Activated T-helper 1 cell treated with anti-CD3 and anti-CD28 coated beads, Interleukin-12 subunit alpha, Interleukin-12 subunit beta, Interleukin-2, Interleukin-4 antibody, amounts not matched to agents 30 ng/mL and 10 ng/mL and 1 ng/mL, durations not matched to agents 14 hours and 24 hours and 36 hours (primary cell): ENCODE measurements around the gene PLXDC2. TPM values are rescaled to one million over a fixed set of nuclear protein-coding genes. Genes with fewer than 3 reads are reported as not detected.

Experiments used
- DNase-seq: peaks from one replicate; pipeline ENCODE4 v3.0.0; 2021; ENCODE audit warnings: low spot score
- H3K27ac Mint-ChIP-seq: one replicate; pipeline ENCODE4 v1.8.0; 2021; ENCODE audit warnings: mild to moderate bottlenecking, mixed read lengths
- H3K27me3 Mint-ChIP-seq: one replicate; pipeline ENCODE4 v1.8.0; 2022; ENCODE audit warnings: mild to moderate bottlenecking, moderate library complexity, mixed read lengths; ENCODE audit not compliant: insufficient read depth
- H3K36me3 Mint-ChIP-seq: one replicate; pipeline ENCODE4 v1.8.0; 2021; ENCODE audit warnings: low read depth, mixed read lengths
- H3K4me1 Mint-ChIP-seq: one replicate; pipeline ENCODE4 v1.8.0; 2021; ENCODE audit warnings: low read depth, mixed read lengths
- H3K4me3 Mint-ChIP-seq: one replicate; pipeline ENCODE4 v1.8.0; 2021; ENCODE audit warnings: mild to moderate bottlenecking, moderate library complexity, mixed read lengths
- H3K9me3 Mint-ChIP-seq: one replicate; pipeline ENCODE4 v1.8.0; 2021; ENCODE audit warnings: mixed read lengths
- intact Hi-C: fragments of 100-400 bp; cut with micrococcal nuclease; formaldehyde crosslinking; loops from one replicate; pipeline ENCODE4 v1.15.1; 2024
- total RNA-seq: library from RNA; stranded (reverse); gene quantifications from 2 replicates; pipeline ENCODE4 v1.2.3, GENCODE V29; 2022

Gene PLXDC2
- total RNA-seq, 1 donor from 2014 or later, result not detected

DNA sequence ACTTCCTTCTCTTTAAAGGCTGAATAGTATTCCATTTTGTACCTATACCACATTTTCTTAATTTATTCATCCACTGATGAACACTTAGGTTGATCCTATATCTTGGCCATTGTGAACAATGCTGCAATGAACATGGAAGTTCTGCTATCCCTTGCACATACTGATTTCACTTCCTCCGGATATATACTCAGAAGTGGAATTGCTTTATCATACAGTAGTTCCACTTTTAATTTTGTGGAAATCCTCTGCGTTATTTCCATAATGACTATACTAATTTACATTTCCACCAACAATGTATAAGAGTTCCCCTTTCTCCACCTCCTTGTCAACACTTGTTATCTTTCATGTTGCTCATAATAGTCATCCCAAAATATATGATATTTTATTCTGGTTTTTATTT is 312.6 kb downstream of the PLXDC2 start:
- no peak overlapping the region for H3K4me3 Mint-ChIP-seq
- no peaks in the 10 kb centered on the region for H3K4me1 Mint-ChIP-seq
- no peaks in the 10 kb centered on the region for H3K27me3 Mint-ChIP-seq
- no peaks in the 10 kb centered on the region for H3K36me3 Mint-ChIP-seq
- peaks cover 12% of the 10 kb centered on the region for H3K9me3 Mint-ChIP-seq
- intact Hi-C loops, result no loop called here
- no peak overlapping the region for H3K27ac Mint-ChIP-seq
- no peak for DNase-seq

GRCh38 chr10:20132816-20133215 is 316.6 kb downstream of the PLXDC2 start:
- H3K9me3 Mint-ChIP-seq, result peaks cover 22% of the 10 kb centered on the region
- no peaks in the 10 kb centered on the region for H3K27me3 Mint-ChIP-seq
- H3K4me1 Mint-ChIP-seq, result no peaks in the 10 kb centered on the region
- H3K4me3 Mint-ChIP-seq, result no peak overlapping the region
- H3K27ac Mint-ChIP-seq, result no peak overlapping the region
- no peak for DNase-seq
- intact Hi-C loops, result no loop called here
- H3K36me3 Mint-ChIP-seq, result no peaks in the 10 kb centered on the region

DNA sequence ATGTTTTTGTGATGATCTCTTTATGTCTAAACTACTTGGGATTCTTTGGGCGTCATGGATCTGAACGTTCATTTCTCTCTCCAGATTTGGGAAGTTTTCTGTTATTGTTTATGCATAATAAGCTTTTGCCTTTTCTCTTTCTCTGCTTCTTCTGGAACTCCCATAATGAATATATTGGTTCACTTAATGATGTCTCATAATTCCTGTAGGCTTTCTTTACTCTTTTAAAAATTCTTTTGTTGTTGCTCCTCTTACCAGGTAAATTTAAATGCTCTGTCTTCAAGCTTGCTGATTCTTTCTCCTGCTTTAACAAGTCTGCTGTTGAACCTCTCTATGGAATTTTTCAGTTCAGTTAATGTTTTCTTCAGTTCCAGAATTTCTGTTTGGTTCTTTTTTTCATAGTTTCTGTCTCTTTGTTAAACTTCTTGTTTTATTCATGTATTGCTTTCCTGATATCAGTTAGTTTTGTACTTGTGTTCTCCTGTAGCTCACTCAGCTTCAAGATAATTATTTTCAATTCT is 317.5 kb downstream of the PLXDC2 start:
- Mint-ChIP-seq H3K27ac (no peak overlapping the region), H3K36me3 (no peaks in the 10 kb centered on the region), H3K9me3 (peaks cover 22% of the 10 kb centered on the region), H3K4me3 (no peak overlapping the region), H3K4me1 (no peaks in the 10 kb centered on the region), H3K27me3 (no peaks in the 10 kb centered on the region)
- intact Hi-C loops, result no loop called here
- DNase-seq, result no peak

DNA sequence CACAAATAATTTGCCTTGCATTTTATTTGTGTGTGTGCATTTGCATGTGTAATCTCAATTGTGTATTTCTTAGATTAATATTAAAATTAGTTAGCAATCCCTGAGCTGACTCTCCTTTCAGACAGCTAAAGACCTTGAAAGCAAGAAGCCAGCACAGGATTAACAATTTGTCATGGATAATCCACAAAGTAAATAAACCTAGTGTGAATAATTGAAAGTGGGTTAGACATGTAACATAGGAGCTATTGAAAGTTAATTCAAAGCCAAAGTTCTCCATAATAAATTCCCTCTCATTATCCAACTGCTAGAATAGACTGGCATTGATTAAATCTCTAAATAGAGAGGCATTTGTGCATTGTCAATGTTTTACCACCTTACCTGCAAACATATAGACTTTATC is 326.1 kb downstream of the PLXDC2 start:
- H3K9me3 Mint-ChIP-seq, result peaks cover 4% of the 10 kb centered on the region
- H3K36me3 Mint-ChIP-seq, result no peaks in the 10 kb centered on the region
- DNase-seq, result no peak
- intact Hi-C loops, result no loop called here
- no peak overlapping the region for H3K27ac Mint-ChIP-seq
- H3K4me1 Mint-ChIP-seq, result no peaks in the 10 kb centered on the region
- H3K4me3 Mint-ChIP-seq, result no peak overlapping the region
- H3K27me3 Mint-ChIP-seq, result no peaks in the 10 kb centered on the region

- no peak overlapping the region for H3K27ac Mint-ChIP-seq
- intact Hi-C loops, result no loop called here
- no peak overlapping the region for H3K4me3 Mint-ChIP-seq
- no peaks in the 10 kb centered on the region for H3K27me3 Mint-ChIP-seq
- H3K4me1 Mint-ChIP-seq, result no peaks in the 10 kb centered on the region
- DNase-seq, result no peak
- no peaks in the 10 kb centered on the region for H3K36me3 Mint-ChIP-seq
- H3K9me3 Mint-ChIP-seq, result no peaks in the 10 kb centered on the region
These were observed 328.0 kb downstream of the PLXDC2 start for GRCh38 chr10:20144268-20144667.

DNA sequence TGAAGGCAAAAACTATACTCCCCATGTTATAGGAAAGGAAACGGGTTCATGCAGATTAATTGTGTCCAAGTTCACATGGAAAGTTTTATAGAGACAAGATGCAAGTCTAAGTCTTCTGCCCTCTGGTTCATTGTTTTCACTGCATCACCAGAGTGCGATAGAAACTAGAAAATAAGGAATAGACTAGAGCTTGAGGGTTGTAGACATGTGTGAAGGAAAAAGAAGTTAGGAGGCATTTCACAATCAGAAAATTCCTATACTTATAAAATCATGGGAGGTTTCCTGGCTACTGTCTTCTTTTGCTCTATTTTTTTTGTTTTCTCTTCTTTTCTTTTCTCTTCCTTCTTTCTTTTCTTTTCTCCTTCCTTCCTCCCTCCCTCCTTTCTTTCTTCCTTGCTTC is 329.8 kb downstream of the PLXDC2 start:
- intact Hi-C loops, result no loop called here
- Mint-ChIP-seq H3K36me3 (no peaks in the 10 kb centered on the region), H3K27me3 (no peaks in the 10 kb centered on the region), H3K4me1 (no peaks in the 10 kb centered on the region), H3K27ac (no peak overlapping the region), H3K9me3 (peaks cover 4% of the 10 kb centered on the region), H3K4me3 (no peak overlapping the region)
- no peak for DNase-seq

GRCh38 chr10:20147684-20148083 is 331.5 kb downstream of the PLXDC2 start:
- Mint-ChIP-seq H3K4me3 (no peak overlapping the region), H3K36me3 (no peaks in the 10 kb centered on the region), H3K27ac (no peak overlapping the region), H3K9me3 (peaks cover 6% of the 10 kb centered on the region), H3K4me1 (no peaks in the 10 kb centered on the region), H3K27me3 (no peaks in the 10 kb centered on the region)
- intact Hi-C loops, result no loop called here
- no peak for DNase-seq

DNA sequence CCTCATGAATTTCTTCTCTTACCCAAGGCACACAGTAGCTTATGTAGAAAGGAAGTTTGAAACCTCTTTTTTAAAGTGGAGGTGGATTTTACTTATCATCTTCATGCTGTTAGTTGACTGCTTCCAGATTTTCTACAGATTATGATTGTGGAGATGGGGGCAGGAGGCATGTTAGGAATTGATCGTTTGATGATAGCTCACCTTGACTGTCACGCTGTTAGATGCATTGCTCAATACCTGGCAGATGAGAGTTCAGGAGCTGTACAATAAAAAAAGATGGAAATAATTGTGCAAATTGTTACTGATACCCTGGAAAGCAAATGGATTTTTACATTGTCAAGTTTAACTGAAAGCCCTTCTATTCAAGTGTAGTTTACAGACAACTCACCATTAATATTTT is 340.3 kb downstream of the PLXDC2 start:
- intact Hi-C loops, result no loop called here
- Mint-ChIP-seq H3K27ac (no peak overlapping the region), H3K9me3 (no peaks in the 10 kb centered on the region), H3K36me3 (no peaks in the 10 kb centered on the region), H3K27me3 (no peaks in the 10 kb centered on the region), H3K4me1 (no peaks in the 10 kb centered on the region), H3K4me3 (no peak overlapping the region)
- DNase-seq, result no peak

DNA sequence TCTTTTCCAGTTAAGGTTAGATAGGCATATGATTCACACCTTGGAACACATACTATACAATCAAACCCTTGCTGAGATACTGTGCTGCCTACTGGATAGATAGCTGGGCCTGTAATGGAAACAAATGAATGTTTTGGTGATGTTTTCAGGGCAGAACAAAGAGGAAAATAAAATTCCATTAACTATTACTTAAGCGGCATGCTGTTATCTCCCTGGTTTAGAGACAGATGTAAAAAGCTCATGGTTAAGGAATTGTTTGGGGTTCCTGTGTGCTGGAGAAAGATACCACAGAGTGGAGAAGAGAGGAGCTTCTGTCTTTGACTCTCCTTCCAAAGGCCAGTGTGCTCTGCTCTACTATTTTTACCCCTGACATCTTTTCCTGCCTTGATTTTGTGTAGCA is 341.1 kb downstream of the PLXDC2 start:
- no peak overlapping the region for H3K27ac Mint-ChIP-seq
- DNase-seq, result no peak
- intact Hi-C loops, result no loop called here
- H3K4me3 Mint-ChIP-seq, result no peak overlapping the region
- no peaks in the 10 kb centered on the region for H3K4me1 Mint-ChIP-seq
- H3K27me3 Mint-ChIP-seq, result no peaks in the 10 kb centered on the region
- H3K9me3 Mint-ChIP-seq, result no peaks in the 10 kb centered on the region
- H3K36me3 Mint-ChIP-seq, result no peaks in the 10 kb centered on the region

DNA sequence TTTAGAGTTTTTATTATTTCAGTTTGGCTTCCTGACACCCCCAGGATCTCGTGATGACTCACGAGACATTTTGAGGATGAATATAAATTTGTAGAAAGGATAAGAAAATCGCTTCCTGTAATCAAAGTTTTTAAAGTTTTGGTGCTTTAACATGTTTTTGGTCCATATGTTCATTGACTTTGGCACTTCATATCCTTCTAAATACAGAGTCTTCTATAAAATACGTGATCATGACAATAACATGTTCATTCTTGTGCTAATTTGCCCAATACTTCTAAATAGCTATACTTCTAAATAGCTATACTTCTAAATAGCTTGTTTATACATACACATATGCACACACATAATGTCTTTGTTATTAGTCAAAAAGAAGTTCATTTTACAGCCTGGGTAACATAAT is 341.9 kb downstream of the PLXDC2 start:
- intact Hi-C loops, result no loop called here
- no peaks in the 10 kb centered on the region for H3K4me1 Mint-ChIP-seq
- no peak overlapping the region for H3K4me3 Mint-ChIP-seq
- H3K36me3 Mint-ChIP-seq, result no peaks in the 10 kb centered on the region
- H3K27me3 Mint-ChIP-seq, result no peaks in the 10 kb centered on the region
- no peak overlapping the region for H3K27ac Mint-ChIP-seq
- no peak for DNase-seq
- H3K9me3 Mint-ChIP-seq, result no peaks in the 10 kb centered on the region

GRCh38 chr10:20162123-20162522 is 345.9 kb downstream of the PLXDC2 start:
- Mint-ChIP-seq H3K36me3 (no peaks in the 10 kb centered on the region), H3K4me1 (no peaks in the 10 kb centered on the region), H3K27ac (no peak overlapping the region), H3K4me3 (no peak overlapping the region), H3K9me3 (no peaks in the 10 kb centered on the region), H3K27me3 (no peaks in the 10 kb centered on the region)
- DNase-seq, result no peak
- intact Hi-C loops, result no loop called here

DNA sequence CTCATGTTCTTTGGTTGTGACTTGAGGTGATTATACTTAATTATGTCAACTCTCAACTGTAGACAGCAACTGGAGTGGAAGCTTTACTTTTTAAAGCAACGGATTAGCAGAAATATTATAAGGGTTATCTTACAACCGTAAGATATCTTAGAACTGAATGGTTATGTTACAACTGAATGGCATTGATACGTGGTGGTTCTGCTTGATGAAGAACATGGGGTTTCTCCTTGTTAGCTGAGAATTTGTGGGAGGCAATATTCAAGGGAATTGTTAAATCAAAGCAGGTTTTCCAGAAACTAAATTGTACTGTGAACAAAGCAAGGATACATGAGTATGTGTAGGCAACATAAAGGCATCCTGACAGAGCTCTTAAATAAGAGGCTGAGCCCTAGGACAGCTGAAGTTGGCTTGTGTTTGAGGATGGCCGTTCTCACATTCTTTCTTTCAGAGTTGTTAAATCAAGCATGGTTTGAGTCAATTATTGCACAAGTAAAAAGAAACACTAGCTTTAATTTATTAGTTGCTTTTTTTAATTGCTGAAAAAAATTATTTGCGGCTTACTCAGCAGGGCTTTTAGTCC is 350.0 kb downstream of the PLXDC2 start:
- intact Hi-C loops, result no loop called here
- H3K4me1 Mint-ChIP-seq, result no peaks in the 10 kb centered on the region
- H3K36me3 Mint-ChIP-seq, result no peaks in the 10 kb centered on the region
- no peaks in the 10 kb centered on the region for H3K27me3 Mint-ChIP-seq
- DNase-seq, result no peak
- H3K27ac Mint-ChIP-seq, result no peak overlapping the region
- H3K9me3 Mint-ChIP-seq, result no peaks in the 10 kb centered on the region
- no peak overlapping the region for H3K4me3 Mint-ChIP-seq

GRCh38 chr10:20170661-20171060 is 354.4 kb downstream of the PLXDC2 start:
- Mint-ChIP-seq H3K36me3 (no peaks in the 10 kb centered on the region), H3K27me3 (no peaks in the 10 kb centered on the region), H3K4me3 (no peak overlapping the region), H3K27ac (no peak overlapping the region), H3K4me1 (no peaks in the 10 kb centered on the region), H3K9me3 (no peaks in the 10 kb centered on the region)
- DNase-seq, result no peak
- intact Hi-C loops, result no loop called here

GRCh38 chr10:20173046-20173445 is 356.8 kb downstream of the PLXDC2 start:
- Mint-ChIP-seq H3K4me3 (no peak overlapping the region), H3K4me1 (no peaks in the 10 kb centered on the region), H3K27ac (no peak overlapping the region), H3K9me3 (no peaks in the 10 kb centered on the region), H3K36me3 (no peaks in the 10 kb centered on the region), H3K27me3 (no peaks in the 10 kb centered on the region)
- DNase-seq, result no peak
- intact Hi-C loops, result no loop called here
